HepG2 (cell line): Measurements from ENCODE around the gene SYT9.

ENCODE experiments used
- ELF1 ChIP-seq: sonication (generic); formaldehyde crosslinking; IDR thresholded peaks from 2 replicates; pipeline ENCODE4 v1.4.0; 2020; ENCODE audit warnings: missing genetic modification reagents
- EP300 ChIP-seq, 3 experiments: sonication (generic) in 1 of 3; formaldehyde crosslinking in 1 of 3; IDR thresholded peaks; 2 replicates each; pipeline versions ENCODE4 v1.5.1 to v1.6.1; 2011 to 2020; ENCODE audit warnings: low read depth in 2 of 3, low read length in 2 of 3, borderline replicate concordance in 1 of 3, improper control_type of control experiment in 1 of 3, mild to moderate bottlenecking in 1 of 3, missing genetic modification reagents in 1 of 3, moderate library complexity in 1 of 3
- KLF11 ChIP-seq: IDR thresholded peaks from 2 replicates; pipeline ENCODE4 v1.6.1; 2016; ENCODE audit warnings: missing compliant biosample characterization
- NBN ChIP-seq: fragments of 450-650 bp; conservative IDR thresholded peaks from 2 replicates; pipeline ENCODE4 v1.6.1; 2017
- POLR2AphosphoS5 ChIP-seq: IDR thresholded peaks from 2 replicates; pipeline ENCODE4 v1.6.1; 2012; ENCODE audit warnings: low read depth, low read length
- RFX5 ChIP-seq: IDR thresholded peaks from 2 replicates; pipeline ENCODE4 v1.6.1; 2011; ENCODE audit warnings: low read depth, low read length, improper control_type of control experiment
- TAF1 ChIP-seq: sonication (generic); formaldehyde crosslinking; IDR thresholded peaks from 2 replicates; pipeline ENCODE4 v1.4.0; 2020; ENCODE audit warnings: missing genetic modification reagents
- ZNF44 ChIP-seq: sonication (generic); formaldehyde crosslinking; IDR thresholded peaks from 2 replicates; pipeline ENCODE4 v1.5.1; 2020; ENCODE audit warnings: mild to moderate bottlenecking, missing genetic modification reagents
- ZNF451 ChIP-seq: sonication (generic); formaldehyde crosslinking; IDR thresholded peaks from 2 replicates; pipeline ENCODE4 v1.5.0; 2020; ENCODE audit warnings: mild to moderate bottlenecking, missing genetic modification reagents
- ZNF7 ChIP-seq: IDR thresholded peaks from 2 replicates; pipeline ENCODE4 v1.6.1; 2016; ENCODE audit warnings: missing biosample characterization, missing genetic modification reagents
- ZNF747 ChIP-seq: sonication (generic); formaldehyde crosslinking; IDR thresholded peaks from 2 replicates; pipeline ENCODE4 v1.8.1; 2023; ENCODE audit warnings: missing genetic modification reagents, mild to moderate bottlenecking, borderline replicate concordance
- TF ChIP-seq, protein P1 (sequence below): sonication (generic); formaldehyde crosslinking; IDR thresholded peaks from 2 replicates; pipeline ENCODE4 v1.5.0; 2020; ENCODE audit warnings: mild to moderate bottlenecking, missing genetic modification reagents, moderate library complexity
- TF ChIP-seq, protein P2 (sequence below): sonication (generic); formaldehyde crosslinking; IDR thresholded peaks from 2 replicates; pipeline ENCODE4 v1.4.0; 2020; ENCODE audit warnings: missing genetic modification reagents, borderline replicate concordance
- TF ChIP-seq, protein P3 (sequence below): sonication (generic); formaldehyde crosslinking; IDR thresholded peaks from 2 replicates; pipeline ENCODE4 v1.4.0; 2020; ENCODE audit warnings: mild to moderate bottlenecking, missing genetic modification reagents

DNA sequence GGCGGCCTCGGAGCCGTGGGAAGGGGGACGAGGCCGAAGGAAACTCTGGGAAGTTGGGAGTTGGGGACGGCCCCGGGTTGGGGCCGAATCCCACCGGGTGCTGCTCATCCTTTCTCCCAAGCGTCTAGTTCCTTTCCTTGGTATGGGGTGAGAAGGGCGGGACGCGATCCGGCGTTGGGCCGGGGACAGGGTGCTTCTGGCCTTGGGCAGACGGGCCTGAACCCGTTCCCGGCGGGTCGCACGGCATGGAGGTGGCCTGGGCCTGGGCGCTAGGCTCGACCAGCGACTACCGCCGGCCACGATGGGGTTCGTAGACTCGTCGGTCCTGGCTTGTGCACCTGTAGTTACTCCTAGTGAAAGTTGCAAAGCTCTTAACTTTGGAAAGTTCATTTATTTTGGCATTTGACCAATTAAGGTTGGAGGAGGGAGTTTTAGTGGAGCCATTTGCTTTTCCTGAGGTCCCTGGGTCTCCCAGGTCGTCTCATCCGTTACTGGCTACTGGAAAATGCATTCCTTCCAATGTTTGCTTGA lies 1.0 kb downstream of the SYT9 start:
- no peak for TF ChIP-seq POLR2AphosphoS5
- TF ChIP-seq ZNF7: no peak
- TF ChIP-seq KLF11: no peak
- TF ChIP-seq, protein P1, sequence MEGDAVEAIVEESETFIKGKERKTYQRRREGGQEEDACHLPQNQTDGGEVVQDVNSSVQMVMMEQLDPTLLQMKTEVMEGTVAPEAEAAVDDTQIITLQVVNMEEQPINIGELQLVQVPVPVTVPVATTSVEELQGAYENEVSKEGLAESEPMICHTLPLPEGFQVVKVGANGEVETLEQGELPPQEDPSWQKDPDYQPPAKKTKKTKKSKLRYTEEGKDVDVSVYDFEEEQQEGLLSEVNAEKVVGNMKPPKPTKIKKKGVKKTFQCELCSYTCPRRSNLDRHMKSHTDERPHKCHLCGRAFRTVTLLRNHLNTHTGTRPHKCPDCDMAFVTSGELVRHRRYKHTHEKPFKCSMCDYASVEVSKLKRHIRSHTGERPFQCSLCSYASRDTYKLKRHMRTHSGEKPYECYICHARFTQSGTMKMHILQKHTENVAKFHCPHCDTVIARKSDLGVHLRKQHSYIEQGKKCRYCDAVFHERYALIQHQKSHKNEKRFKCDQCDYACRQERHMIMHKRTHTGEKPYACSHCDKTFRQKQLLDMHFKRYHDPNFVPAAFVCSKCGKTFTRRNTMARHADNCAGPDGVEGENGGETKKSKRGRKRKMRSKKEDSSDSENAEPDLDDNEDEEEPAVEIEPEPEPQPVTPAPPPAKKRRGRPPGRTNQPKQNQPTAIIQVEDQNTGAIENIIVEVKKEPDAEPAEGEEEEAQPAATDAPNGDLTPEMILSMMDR (CRISPR knock-in tag): no peak
- TF ChIP-seq ZNF451 (CRISPR knock-in tag): no peak
- TF ChIP-seq, protein P2, sequence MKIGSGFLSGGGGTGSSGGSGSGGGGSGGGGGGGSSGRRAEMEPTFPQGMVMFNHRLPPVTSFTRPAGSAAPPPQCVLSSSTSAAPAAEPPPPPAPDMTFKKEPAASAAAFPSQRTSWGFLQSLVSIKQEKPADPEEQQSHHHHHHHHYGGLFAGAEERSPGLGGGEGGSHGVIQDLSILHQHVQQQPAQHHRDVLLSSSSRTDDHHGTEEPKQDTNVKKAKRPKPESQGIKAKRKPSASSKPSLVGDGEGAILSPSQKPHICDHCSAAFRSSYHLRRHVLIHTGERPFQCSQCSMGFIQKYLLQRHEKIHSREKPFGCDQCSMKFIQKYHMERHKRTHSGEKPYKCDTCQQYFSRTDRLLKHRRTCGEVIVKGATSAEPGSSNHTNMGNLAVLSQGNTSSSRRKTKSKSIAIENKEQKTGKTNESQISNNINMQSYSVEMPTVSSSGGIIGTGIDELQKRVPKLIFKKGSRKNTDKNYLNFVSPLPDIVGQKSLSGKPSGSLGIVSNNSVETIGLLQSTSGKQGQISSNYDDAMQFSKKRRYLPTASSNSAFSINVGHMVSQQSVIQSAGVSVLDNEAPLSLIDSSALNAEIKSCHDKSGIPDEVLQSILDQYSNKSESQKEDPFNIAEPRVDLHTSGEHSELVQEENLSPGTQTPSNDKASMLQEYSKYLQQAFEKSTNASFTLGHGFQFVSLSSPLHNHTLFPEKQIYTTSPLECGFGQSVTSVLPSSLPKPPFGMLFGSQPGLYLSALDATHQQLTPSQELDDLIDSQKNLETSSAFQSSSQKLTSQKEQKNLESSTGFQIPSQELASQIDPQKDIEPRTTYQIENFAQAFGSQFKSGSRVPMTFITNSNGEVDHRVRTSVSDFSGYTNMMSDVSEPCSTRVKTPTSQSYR (CRISPR knock-in tag): no peak
- TF ChIP-seq RFX5: no peak
- TF ChIP-seq, protein P3, sequence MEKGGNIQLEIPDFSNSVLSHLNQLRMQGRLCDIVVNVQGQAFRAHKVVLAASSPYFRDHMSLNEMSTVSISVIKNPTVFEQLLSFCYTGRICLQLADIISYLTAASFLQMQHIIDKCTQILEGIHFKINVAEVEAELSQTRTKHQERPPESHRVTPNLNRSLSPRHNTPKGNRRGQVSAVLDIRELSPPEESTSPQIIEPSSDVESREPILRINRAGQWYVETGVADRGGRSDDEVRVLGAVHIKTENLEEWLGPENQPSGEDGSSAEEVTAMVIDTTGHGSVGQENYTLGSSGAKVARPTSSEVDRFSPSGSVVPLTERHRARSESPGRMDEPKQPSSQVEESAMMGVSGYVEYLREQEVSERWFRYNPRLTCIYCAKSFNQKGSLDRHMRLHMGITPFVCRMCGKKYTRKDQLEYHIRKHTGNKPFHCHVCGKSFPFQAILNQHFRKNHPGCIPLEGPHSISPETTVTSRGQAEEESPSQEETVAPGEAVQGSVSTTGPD (CRISPR knock-in tag): no peak
- no peak for TF ChIP-seq NBN
- no peak for TF ChIP-seq TAF1 (CRISPR knock-in tag)
- no peak for TF ChIP-seq ELF1 (CRISPR knock-in tag)
- no peak for TF ChIP-seq EP300 (IDR thresholded peaks at IDR 0.05; ENCODE audit: low read depth in 2 of 2, low read length in 2 of 2)
- TF ChIP-seq EP300 (CRISPR knock-in tag; IDR thresholded peaks at IDR 0.05; ENCODE audit: borderline replicate concordance): no peak
- TF ChIP-seq ZNF44 (CRISPR knock-in tag): no peak
- TF ChIP-seq ZNF747 (CRISPR knock-in tag): no peak
